GM23248 (cell line): ENCODE results near the gene WWOX.

ENCODE experiments used
- EZH2 ChIP-seq: fragments of 200-600 bp; sonication (generic); IDR thresholded peaks from 2 replicates; pipeline ENCODE4 v1.6.1; 2018; ENCODE audit warnings: antibody characterized with exemption, mild to moderate bottlenecking; ENCODE audit not compliant: insufficient read depth, poor library complexity, severe bottlenecking
- EZH2phosphoT487 ChIP-seq: fragments of 200-600 bp; sonication (generic); IDR thresholded peaks from 2 replicates; pipeline ENCODE4 v1.6.1; 2018; ENCODE audit warnings: antibody characterized with exemption, moderate library complexity, mild to moderate bottlenecking, low read depth; ENCODE audit not compliant: insufficient read depth

- TF ChIP-seq EZH2phosphoT487, result no peak
- no peak for TF ChIP-seq EZH2
Observed at GRCh38 chr16:78522327-78522726, 422.9 kb downstream of the WWOX start.
